ENCODE results near the gene SKIC2.
"Not testable (repeated sequence)": the region's sequence is repeated elsewhere in the genome, so short reads cannot be mapped to it uniquely, and the experiment has no call there.

The SKIC2 gene

DNA sequence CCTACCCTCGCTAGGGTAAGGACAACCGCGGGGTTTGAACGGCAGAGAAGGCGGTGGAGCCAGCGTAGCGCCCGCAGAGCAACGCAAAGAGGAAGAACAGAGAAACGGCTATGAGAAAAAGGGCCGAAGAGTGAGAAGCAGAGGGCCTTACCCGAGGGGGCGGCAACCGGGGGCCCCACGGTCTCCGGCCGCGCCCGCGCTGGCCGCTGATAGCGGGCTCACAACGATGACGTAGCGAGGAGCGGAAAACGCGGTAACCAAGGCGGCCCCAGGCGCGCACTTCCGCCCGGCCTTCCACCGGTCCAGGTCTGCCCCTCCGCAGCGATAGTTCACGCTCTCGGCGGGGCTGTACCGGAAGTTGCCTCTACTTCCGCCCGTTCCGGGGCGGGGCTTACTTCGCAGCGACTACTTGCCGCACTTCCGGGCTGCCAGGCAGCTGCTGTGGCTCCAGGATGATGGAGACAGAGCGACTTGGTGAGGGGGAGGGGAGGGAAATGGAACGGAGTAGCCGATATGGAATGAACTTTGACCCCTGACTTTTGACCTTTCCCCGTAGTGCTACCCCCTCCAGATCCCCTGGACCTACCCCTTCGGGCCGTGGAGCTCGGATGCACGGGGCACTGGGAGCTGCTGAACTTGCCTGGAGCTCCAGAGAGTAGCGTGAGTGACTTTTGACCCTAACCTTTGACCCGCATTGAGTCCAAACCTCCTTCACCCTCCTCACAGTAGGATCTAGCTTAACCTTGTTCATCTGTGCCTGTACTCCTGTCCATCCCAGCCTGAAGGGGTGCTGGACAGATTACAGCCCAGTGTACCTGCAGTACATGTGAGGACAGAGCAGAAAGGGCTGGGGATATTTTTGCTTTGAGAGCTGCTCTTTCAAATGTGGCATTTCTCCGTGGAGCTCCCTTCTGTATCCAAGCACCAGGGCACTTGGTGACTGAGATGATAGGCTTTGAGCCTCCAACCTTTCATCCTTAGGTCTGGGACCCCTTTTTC, at the start of gene SKIC2, which contains the start of gene NELFE:
SKIC2 (plus strand) TSS at position 435 of the 999 bp plus-strand sequence; CDS start at position 453, 18 bp downstream.
NELFE (minus strand) TSS at position 231 of the 999 bp plus-strand sequence. CDS start 525 bp downstream, outside the sequence.
- peak; percentile 93 to 94 for DNase-seq (ENCODE audit: low read depth in 2 of 2)

DNA sequence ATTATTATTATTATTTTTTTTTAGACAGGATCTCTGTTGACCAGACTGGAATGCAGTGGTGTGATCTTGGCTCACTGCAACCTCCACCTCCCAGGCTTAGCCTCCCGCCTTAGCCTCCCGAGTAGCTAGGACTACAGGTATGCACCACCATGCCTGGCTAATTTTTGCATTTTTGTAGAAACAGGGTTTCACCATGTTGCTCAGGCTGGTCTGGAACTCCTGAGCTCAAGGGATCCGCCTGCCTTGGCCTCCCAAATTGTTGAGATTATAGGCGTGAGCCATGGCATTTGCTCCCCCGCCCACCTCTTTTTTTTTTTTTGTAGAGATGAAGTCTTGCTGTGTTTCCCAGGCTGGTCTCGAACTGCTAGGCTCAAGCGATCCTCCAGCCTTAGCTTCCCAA, 49.7 kb upstream of the SKIC2 start:
- DNase-seq (ENCODE audit: low read depth in 2 of 2) = not testable (repeated sequence)

DNA sequence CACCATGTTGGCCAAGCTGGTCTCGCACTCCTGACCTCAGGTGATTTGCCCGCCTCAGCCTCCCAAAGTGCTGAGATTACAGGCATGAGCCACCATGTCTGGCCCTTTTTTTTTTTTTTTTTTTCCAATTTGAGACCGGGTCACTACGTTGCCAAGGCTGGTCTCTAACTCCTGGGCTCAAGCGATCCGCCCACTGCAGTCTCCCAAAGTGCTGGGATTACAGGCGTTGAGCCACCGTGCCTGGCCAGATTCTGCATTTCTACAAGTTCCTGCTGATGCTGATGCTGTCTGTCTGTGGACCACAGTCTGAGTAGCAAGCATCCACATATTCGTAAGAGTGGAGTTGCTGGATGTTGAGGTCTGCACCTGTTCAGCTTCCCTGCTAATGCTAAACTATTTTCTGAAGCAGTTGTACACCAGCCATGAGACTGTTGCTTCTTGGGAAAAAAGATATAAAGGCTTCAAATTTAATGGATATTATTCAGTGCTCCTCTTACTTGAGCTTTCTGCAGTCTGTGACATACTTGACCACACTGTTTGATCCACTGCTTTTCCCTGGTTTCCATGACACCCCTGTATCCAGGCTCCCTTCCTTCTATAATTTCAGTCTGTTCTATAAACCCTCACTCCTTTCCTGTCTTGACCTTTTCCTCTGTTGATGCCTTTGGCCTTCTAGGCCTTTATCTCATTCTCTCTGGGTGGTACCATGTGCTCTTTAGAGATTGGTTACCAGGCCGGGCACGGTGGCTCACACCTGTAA, 47.0 kb upstream of the SKIC2 start:
- no peak for DNase-seq (ENCODE audit: low read depth in 2 of 2)

DNA sequence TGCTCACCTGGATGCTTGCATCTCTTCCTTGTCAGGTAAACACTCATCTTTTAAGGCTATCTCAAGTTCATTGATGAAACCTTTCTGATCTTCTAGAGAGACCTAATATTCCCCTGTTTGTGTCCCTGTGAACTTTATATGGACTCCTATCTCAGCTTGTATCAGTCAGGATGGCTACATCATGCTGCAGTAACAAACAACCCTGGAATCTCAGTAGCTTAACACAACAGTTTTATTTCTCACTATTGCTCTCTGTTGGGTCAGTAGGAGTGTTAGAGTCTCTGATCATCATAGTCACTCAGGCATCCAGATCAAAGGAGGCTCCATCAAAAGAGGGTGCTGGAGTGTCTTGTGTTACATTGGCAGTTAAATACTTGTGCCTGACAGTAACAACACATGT, 43.6 kb upstream of the SKIC2 start:
- no peak for DNase-seq (ENCODE audit: low read depth in 2 of 2)

DNA sequence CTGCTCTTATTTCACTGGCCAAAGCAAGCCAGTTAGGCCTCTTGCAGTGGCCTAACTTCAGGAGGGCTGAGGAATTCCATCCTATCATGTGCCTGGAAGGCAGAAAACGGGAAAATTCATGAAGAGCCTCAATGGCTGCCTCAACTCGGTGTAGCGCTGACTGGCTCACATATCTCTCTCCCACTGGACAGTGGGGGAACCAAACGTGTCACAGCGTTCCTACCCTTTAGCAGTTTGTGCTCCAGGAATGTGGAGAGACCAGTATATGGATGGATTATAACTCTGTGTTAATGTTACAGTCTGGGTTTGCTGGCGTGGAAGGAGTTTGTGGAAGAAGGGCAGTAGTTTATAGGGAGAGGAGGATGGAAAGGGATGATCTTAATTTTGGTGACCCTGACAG, 43.2 kb upstream of the SKIC2 start:
- DNase-seq (ENCODE audit: low read depth in 2 of 2) = no peak

DNA sequence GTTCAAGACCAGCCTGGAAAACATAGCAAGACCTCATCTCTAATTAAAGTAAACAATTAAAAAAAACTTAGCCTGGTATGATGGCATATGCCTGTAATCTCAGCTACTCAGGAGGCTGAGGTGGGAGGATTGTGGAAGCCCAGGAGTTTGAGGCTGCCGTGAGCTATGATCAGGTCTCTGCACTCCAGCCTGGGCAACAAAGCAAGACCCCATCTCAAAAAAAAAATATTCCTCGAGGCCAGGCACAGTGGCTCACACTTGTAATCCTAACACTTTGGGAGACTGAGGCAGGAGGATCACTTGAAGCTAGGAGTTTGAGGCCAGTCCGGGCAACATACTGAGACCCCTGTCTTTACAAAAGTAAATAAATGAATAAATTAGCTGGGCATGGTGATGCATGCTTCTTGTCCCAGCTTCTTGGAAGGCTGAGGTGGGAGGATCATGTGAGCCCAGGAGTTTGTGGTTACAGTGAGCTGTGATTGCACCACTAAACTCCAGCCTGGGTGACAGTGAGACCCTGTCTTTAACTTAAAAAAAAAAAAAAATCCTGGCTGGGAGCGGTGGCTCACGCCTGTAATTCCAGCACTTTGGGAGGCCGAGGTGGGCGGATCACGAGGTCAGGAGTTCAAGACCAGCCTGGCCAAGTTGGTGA, 40.8 kb upstream of the SKIC2 start:
- no peak for DNase-seq (ENCODE audit: low read depth in 2 of 2)

DNA sequence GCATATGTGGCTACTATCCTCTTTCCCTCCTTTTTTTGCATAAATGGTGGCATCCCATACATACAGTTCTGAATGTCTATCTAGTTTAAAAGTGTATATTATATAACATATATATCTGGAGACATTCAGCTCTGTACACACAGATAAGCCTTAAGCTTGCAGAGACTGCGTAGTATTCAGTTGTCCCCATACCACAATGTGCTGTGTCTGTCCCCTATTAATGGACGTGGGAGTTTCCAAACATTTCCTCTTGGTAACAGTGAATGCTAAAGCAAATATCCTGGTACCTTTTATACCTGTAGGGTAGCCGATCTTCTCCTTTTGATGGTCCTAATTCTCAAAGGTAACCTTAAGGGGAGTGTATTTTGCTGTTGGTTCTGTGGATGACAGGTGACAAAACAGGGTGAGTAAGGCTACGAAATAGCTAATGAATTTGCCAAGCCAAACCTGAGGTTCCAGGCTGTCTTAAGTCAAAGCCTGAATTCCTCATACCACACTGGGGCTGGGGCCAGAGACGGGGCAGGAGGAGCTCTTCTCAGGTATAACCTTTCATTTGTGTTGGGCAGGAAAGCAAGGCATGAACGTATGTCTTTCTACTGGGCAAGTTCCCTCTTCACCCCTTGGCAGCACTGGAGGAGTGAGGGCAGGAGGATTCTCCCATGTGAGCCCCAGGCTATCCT, 39.2 kb upstream of the SKIC2 start:
- no peak for DNase-seq (ENCODE audit: low read depth in 2 of 2)

DNA sequence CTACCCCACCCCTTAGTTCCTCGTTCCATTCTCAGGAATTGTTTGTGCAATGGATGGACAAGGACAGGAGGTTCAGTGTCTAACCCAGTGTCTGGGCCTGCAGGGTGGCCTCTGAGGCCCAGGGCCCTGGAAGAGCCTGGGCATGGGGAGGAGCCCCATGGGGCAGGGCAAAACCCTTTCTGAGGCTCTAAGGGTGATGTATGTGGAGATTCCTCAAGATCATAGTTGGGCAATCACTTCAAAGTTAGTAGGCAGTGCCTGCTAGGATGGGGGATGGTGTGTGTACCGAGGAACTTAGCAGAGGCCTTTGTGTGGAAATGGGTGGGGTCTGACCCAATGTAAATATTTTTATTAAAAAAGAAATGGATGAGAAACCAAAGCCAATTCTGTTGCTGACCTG, 38.2 kb upstream of the SKIC2 start:
- no peak for DNase-seq (ENCODE audit: low read depth in 2 of 2)

DNA sequence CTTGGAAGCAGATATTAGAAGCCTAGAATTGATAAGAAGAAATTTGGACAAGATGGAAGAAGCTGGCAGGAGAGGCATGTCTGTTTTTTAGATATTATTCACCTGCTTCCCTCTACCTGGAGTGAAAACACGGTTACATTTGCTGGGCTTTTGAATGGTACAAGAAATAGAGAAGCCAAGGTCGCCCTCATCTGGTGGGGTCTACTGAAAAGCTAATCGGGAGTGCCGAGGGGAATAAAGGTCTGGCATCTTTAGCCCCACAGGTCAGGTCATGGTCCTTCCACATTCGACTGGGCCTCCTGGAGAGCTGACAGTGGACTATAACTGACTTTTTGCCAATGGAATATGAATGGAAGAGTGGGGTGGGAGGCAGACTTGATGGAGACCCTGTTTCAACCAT, 36.0 kb upstream of the SKIC2 start:
- DNase-seq (ENCODE audit: low read depth in 2 of 2) = no peak

DNA sequence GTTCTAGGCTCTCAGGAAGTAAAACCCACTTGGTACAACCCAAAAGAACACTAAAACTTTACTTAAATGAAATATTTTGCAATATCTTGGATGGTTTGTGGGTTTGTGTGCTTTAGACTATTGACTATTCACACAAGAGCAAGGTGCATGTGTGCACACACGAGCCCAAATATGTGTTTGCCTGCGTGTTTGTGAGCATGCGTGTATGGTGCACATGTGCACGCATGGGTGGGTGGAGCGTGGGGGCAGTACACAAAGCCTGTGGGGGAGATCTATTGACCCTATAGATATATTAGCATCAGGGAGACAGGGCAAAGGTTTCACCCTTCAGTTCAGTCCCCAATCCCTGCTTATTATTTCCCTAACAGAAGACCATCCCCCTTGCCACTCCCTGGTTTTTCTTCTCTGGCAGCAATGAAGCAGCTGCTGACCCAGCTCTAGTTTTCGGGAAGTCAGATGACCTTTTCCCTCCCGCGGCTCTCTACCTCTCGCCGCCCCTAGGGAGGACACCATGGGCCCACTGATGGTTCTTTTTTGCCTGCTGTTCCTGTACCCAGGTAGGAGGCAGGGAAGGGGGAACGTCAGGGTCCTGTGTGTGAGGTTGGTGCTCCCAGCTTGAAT, 31.6 kb upstream of the SKIC2 start, which contains the start of gene C2:
C2 (plus strand) TSS at position 476 of the 621 bp plus-strand sequence; CDS start at position 512, 36 bp downstream.
- no peak for DNase-seq (ENCODE audit: low read depth in 2 of 2)

DNA sequence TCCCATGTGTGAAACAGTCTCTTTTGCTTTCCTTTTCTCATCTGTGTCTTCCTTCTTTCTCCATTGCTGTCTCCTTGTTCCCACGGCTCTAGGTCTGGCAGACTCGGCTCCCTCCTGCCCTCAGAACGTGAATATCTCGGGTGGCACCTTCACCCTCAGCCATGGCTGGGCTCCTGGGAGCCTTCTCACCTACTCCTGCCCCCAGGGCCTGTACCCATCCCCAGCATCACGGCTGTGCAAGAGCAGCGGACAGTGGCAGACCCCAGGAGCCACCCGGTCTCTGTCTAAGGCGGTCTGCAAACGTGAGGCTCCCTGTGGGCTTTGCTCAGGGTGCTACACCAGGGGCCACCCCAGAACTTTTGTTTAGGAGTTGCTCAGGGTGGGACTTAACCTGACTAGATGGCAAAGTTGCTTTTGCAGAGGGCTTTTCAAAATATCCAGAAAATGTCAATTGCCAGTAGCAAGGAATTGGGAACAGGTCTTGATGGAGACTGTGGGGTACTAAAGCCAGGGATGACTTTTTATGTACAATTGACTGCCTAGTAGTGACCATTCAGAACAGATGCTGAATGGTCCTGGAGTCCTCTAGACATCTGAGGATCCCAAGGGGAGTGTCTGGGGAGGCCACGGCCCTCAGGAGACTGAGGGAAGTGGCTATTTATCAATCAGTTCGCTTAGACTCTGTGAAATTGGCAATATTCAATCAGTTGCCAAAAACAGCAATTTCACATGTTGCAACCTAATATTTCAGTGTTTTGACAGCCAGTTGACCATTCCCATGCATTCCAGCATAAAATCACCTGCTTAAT, 30.9 kb upstream of the SKIC2 start:
- no peak for DNase-seq (ENCODE audit: low read depth in 2 of 2)

DNA sequence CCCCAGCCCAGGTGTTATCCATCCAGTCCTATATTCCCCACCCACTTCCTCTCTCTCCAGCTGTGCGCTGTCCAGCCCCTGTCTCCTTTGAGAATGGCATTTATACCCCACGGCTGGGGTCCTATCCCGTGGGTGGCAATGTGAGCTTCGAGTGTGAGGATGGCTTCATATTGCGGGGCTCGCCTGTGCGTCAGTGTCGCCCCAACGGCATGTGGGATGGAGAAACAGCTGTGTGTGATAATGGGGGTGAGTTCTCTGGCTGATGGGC, 30.4 kb upstream of the SKIC2 start:
- DNase-seq (ENCODE audit: low read depth in 2 of 2) = no peak

DNA sequence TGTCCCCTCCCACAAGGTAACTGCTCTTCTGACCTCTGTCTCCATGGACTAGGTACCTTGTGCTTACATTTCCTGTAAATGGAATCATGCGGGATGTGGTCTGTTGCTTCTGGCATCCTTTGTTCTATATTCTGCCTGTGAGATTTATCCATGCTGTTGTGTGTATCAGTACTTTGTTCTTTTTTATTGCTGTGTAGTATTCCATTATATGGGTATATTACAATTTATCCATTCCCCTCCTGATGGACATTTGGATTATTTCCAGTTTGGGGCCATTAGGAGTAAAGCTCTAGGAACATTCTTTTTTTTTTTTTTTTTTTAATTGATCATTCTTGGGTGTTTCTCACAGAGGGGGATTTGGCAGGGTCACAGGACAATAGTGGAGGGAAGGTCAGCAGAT, 28.0 kb upstream of the SKIC2 start:
- DNase-seq (ENCODE audit: low read depth in 2 of 2) = no peak

DNA sequence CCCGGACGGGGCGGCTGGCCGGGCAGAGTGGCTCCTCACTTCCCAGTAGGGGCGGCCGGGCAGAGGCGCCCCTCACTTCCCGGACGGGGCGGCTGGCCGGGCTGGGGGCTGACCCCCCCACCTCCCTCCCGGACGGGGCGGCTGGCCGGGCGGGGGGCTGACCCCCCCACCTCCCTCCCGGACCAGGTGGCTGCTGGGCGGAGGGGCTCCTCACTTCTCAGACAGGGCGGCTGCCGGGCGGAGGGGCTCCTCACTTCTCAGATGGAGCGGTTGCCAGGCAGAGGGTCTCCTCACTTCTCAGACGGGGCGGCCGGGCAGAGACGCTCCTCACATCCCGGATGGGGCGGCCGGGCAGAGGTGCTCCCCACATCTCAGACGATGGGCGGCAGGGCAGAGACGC, 26.8 kb upstream of the SKIC2 start:
- DNase-seq (ENCODE audit: low read depth in 2 of 2) = not testable (repeated sequence)

DNA sequence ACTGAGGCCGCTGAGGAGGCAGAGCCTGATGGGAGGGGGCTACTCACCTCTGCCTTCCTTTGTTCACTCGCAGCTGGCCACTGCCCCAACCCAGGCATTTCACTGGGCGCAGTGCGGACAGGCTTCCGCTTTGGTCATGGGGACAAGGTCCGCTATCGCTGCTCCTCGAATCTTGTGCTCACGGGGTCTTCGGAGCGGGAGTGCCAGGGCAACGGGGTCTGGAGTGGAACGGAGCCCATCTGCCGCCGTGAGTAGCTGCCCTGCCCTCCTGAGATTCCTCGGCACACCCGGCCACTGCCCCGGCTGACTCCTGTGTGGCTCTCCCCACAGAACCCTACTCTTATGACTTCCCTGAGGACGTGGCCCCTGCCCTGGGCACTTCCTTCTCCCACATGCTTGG, 25.4 kb upstream of the SKIC2 start:
- no peak for DNase-seq (ENCODE audit: low read depth in 2 of 2)

DNA sequence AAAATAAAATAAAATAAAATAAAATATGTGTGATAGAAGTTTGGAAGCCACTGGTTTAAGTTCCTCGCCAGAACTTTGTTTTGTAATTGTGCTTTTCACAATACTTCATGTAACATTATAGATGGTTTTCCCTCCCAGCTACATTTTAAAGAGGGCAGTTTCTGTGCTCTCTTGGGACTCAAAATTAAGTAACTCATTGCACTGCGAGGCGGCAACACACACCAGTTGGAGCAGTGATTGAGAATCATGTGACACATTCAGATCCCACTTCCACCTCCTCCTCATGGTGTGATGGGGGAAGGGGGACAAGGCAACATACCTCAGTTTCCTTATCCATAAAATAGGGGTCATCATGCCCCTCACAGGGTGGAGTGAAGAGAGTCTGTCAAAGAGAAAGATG, 24.0 kb upstream of the SKIC2 start:
- no peak for DNase-seq (ENCODE audit: low read depth in 2 of 2)

DNA sequence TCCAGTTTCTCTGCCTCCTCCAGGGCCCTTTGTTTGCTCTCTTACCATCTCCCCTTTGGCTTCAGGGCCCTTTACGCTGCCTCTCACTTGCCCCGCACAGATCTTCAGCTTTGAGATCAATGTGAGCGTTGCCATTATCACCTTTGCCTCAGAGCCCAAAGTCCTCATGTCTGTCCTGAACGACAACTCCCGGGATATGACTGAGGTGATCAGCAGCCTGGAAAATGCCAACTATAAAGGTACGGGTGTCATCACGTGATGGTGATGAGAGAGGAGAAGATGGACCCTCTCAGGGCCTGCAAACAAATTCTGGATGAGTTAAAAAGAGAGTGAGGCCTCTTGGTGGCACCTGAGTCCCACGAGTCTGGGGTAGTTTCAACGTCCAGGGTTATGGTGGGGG, 23.2 kb upstream of the SKIC2 start:
- DNase-seq (ENCODE audit: low read depth in 2 of 2) = no peak

DNA sequence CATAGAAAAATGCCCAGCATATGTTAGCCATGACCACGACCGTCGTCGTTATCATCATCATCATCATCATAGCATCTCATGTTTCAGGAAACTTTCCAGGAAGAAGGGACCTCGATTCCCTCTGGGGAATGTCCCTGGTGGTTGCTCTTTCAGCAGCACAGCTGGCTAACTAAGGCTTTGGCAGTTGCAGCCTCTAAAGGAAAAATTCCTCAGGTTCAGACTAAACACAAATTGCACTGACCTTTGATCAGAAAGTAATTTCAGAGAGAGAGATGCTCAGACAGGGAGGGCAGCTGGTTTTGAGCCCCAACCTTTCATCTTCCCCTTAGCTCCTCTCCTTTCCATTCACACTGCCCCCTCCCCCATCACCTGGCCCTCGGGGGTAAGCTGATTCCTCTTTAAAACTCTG, 18.7 kb upstream of the SKIC2 start:
- DNase-seq (ENCODE audit: low read depth in 2 of 2) = no peak

DNA sequence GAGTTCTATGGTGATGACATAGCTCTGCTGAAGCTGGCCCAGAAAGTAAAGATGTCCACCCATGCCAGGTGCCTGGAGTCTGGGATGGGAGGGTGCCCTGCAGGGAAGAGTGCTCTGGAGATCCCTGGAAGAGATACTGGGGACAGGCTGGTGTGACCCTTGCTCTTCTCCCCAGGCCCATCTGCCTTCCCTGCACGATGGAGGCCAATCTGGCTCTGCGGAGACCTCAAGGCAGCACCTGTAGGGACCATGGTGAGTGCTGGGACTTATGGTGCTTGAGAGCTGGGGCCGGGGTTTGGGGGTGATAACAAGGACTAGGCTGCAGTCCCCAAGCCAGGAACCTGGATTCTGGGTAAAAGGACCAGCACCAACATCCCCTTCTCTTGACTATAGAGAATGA, 15.2 kb upstream of the SKIC2 start:
- DNase-seq (ENCODE audit: low read depth in 2 of 2) = no peak

DNA sequence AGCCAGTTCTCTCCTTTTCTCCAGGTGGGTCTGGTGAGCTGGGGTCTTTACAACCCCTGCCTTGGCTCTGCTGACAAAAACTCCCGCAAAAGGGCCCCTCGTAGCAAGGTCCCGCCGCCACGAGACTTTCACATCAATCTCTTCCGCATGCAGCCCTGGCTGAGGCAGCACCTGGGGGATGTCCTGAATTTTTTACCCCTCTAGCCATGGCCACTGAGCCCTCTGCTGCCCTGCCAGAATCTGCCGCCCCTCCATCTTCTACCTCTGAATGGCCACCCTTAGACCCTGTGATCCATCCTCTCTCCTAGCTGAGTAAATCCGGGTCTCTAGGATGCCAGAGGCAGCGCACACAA, 13.8 kb upstream of the SKIC2 start:
- DNase-seq (ENCODE audit: low read depth in 2 of 2) = no peak

All from fibroblast of skin of left biceps (primary cell).